Measurements from ENCODE around the gene TMEM245.

TMEM245 gene

GRCh38 chr9:109050444-109050843 is 69.3 kb downstream of the TMEM245 start:
- H3K4me3 ChIP-seq (ENCODE audit: low read length in 2 of 2): no peak overlapping the region
- H2BK15ac ChIP-seq (ENCODE audit: low read length): no peak overlapping the region
- H3K23ac ChIP-seq (ENCODE audit: low read depth, low read length, poor library complexity): no peak overlapping the region
- H3K14ac ChIP-seq (ENCODE audit: low read length): no peak overlapping the region
- no peak overlapping the region for H3K18ac ChIP-seq (ENCODE audit: low read length)
- H3K4me2 ChIP-seq (ENCODE audit: insufficient read depth, low read length, poor library complexity, severe bottlenecking): no peak overlapping the region
- H3K9ac ChIP-seq (ENCODE audit: low read depth, low read length, poor library complexity): no peak overlapping the region
- H3K9me3 ChIP-seq (replicated peaks in 1 of 2; ENCODE audit: control insufficient read depth in 2 of 2, insufficient read depth in 1 of 2, low read depth in 1 of 2, low read length in 2 of 2): no peaks in the 10 kb centered on the region
- DNase-seq (ENCODE audit: low spot score): no peak
- H3K4ac ChIP-seq (ENCODE audit: low read length): no peak overlapping the region
- no peak overlapping the region for H3K27ac ChIP-seq (replicated peaks; ENCODE audit: low read length)
- H2AK5ac ChIP-seq (ENCODE audit: low read depth, low read length): no peak overlapping the region
- H4K8ac ChIP-seq (ENCODE audit: low read depth, low read length): no peak overlapping the region
- no peak overlapping the region for H2BK120ac ChIP-seq (ENCODE audit: low read depth, low read length)
- no peak overlapping the region for H2BK12ac ChIP-seq (ENCODE audit: low read length)
- no peak overlapping the region for H4K91ac ChIP-seq (ENCODE audit: low read depth, low read length, poor library complexity)
- H2BK5ac ChIP-seq (ENCODE audit: low read length): no peak overlapping the region
- no peaks in the 10 kb centered on the region for H3K27me3 ChIP-seq (ENCODE audit: control insufficient read depth in 3 of 3, insufficient read depth in 3 of 3, low read depth in 1 of 3, low read length in 3 of 3)
- no peaks in the 10 kb centered on the region for H3K4me1 ChIP-seq (ENCODE audit: control insufficient read depth in 2 of 2, insufficient read depth in 1 of 2, low read depth in 1 of 2, low read length in 2 of 2)
- H3K79me1 ChIP-seq (ENCODE audit: low read depth, low read length): no peaks in the 10 kb centered on the region
- H3K36me3 ChIP-seq (replicated peaks in 1 of 2; ENCODE audit: control insufficient read depth in 2 of 2, insufficient read depth in 2 of 2, low read length in 2 of 2): peaks cover 36 to 100% of the 10 kb centered on the region in 2 donors
- no CpG with 5 or more reads among the region's 7 CpGs for WGBS, 2 donors (ENCODE audit: extremely low coverage in 2 of 2, insufficient read length in 2 of 2, insufficient replicate concordance in 1 of 2)
- H2AFZ ChIP-seq (ENCODE audit: low read length): no peak overlapping the region

GRCh38 chr9:109048822-109049221 is 70.9 kb downstream of the TMEM245 start:
- Histone ChIP-seq H3K4ac (ENCODE audit: low read length) (no peak overlapping the region), H3K9ac (ENCODE audit: low read depth, low read length, poor library complexity) (no peak overlapping the region), H3K27me3 (ENCODE audit: control insufficient read depth in 3 of 3, insufficient read depth in 3 of 3, low read depth in 1 of 3, low read length in 3 of 3) (no peaks in the 10 kb centered on the region), H3K36me3 (replicated peaks in 1 of 2; ENCODE audit: control insufficient read depth in 2 of 2, insufficient read depth in 2 of 2, low read length in 2 of 2) (peaks cover 37 to 100% of the 10 kb centered on the region in 2 donors), H4K91ac (ENCODE audit: low read depth, low read length, poor library complexity) (no peak overlapping the region), H3K18ac (ENCODE audit: low read length) (no peak overlapping the region), H3K14ac (ENCODE audit: low read length) (no peak overlapping the region), H2BK120ac (ENCODE audit: low read depth, low read length) (no peak overlapping the region), H4K8ac (ENCODE audit: low read depth, low read length) (no peak overlapping the region), H3K4me1 (ENCODE audit: control insufficient read depth in 2 of 2, insufficient read depth in 1 of 2, low read depth in 1 of 2, low read length in 2 of 2) (no peaks in the 10 kb centered on the region), H3K4me3 (ENCODE audit: low read length in 2 of 2) (no peak overlapping the region), H3K79me1 (ENCODE audit: low read depth, low read length) (no peaks in the 10 kb centered on the region), H2BK5ac (ENCODE audit: low read length) (no peak overlapping the region), H3K9me3 (replicated peaks in 1 of 2; ENCODE audit: control insufficient read depth in 2 of 2, insufficient read depth in 1 of 2, low read depth in 1 of 2, low read length in 2 of 2) (no peaks in the 10 kb centered on the region), H3K23ac (ENCODE audit: low read depth, low read length, poor library complexity) (no peak overlapping the region), H3K27ac (replicated peaks; ENCODE audit: low read length) (no peak overlapping the region), H2AK5ac (ENCODE audit: low read depth, low read length) (no peak overlapping the region), H2AFZ (ENCODE audit: low read length) (no peak overlapping the region), H2BK12ac (ENCODE audit: low read length) (no peak overlapping the region), H2BK15ac (ENCODE audit: low read length) (no peak overlapping the region), H3K4me2 (ENCODE audit: insufficient read depth, low read length, poor library complexity, severe bottlenecking) (no peak overlapping the region)
- no peak for DNase-seq (ENCODE audit: low spot score)
- no CpG with 5 or more reads among the region's 3 CpGs for WGBS, 2 donors (ENCODE audit: extremely low coverage in 2 of 2, insufficient read length in 2 of 2, insufficient replicate concordance in 1 of 2)

GRCh38 chr9:109047259-109047658 is 72.5 kb downstream of the TMEM245 start:
- Histone ChIP-seq H3K27me3 (ENCODE audit: control insufficient read depth in 3 of 3, insufficient read depth in 3 of 3, low read depth in 1 of 3, low read length in 3 of 3) (no peaks in the 10 kb centered on the region), H3K18ac (ENCODE audit: low read length) (no peak overlapping the region), H3K27ac (replicated peaks; ENCODE audit: low read length) (no peak overlapping the region), H3K4me3 (ENCODE audit: low read length in 2 of 2) (no peak overlapping the region), H3K4me2 (ENCODE audit: insufficient read depth, low read length, poor library complexity, severe bottlenecking) (no peak overlapping the region), H2BK12ac (ENCODE audit: low read length) (no peak overlapping the region), H3K79me1 (ENCODE audit: low read depth, low read length) (no peaks in the 10 kb centered on the region), H3K23ac (ENCODE audit: low read depth, low read length, poor library complexity) (no peak overlapping the region), H4K91ac (ENCODE audit: low read depth, low read length, poor library complexity) (no peak overlapping the region), H3K9me3 (replicated peaks in 1 of 2; ENCODE audit: control insufficient read depth in 2 of 2, insufficient read depth in 1 of 2, low read depth in 1 of 2, low read length in 2 of 2) (peaks cover 3 to 10% of the 10 kb centered on the region in 2 donors), H2AFZ (ENCODE audit: low read length) (no peak overlapping the region), H3K36me3 (replicated peaks in 1 of 2; ENCODE audit: control insufficient read depth in 2 of 2, insufficient read depth in 2 of 2, low read length in 2 of 2) (peaks cover 37 to 100% of the 10 kb centered on the region in 2 donors), H2AK5ac (ENCODE audit: low read depth, low read length) (no peak overlapping the region), H2BK5ac (ENCODE audit: low read length) (no peak overlapping the region), H3K14ac (ENCODE audit: low read length) (no peak overlapping the region), H3K4me1 (ENCODE audit: control insufficient read depth in 2 of 2, insufficient read depth in 1 of 2, low read depth in 1 of 2, low read length in 2 of 2) (no peaks in the 10 kb centered on the region), H2BK15ac (ENCODE audit: low read length) (no peak overlapping the region), H3K9ac (ENCODE audit: low read depth, low read length, poor library complexity) (no peak overlapping the region), H2BK120ac (ENCODE audit: low read depth, low read length) (no peak overlapping the region), H3K4ac (ENCODE audit: low read length) (no peak overlapping the region), H4K8ac (ENCODE audit: low read depth, low read length) (no peak overlapping the region)
- no CpG with 5 or more reads among the region's 2 CpGs for WGBS, 2 donors (ENCODE audit: extremely low coverage in 2 of 2, insufficient read length in 2 of 2, insufficient replicate concordance in 1 of 2)
- DNase-seq (ENCODE audit: low spot score): no peak

GRCh38 chr9:109046346-109046745 is 73.4 kb downstream of the TMEM245 start:
- Histone ChIP-seq H3K14ac (ENCODE audit: low read length) (no peak overlapping the region), H3K27me3 (ENCODE audit: control insufficient read depth in 3 of 3, insufficient read depth in 3 of 3, low read depth in 1 of 3, low read length in 3 of 3) (no peaks in the 10 kb centered on the region), H3K18ac (ENCODE audit: low read length) (no peak overlapping the region), H3K9ac (ENCODE audit: low read depth, low read length, poor library complexity) (no peak overlapping the region), H3K36me3 (replicated peaks in 1 of 2; ENCODE audit: control insufficient read depth in 2 of 2, insufficient read depth in 2 of 2, low read length in 2 of 2) (peaks cover 35 to 98% of the 10 kb centered on the region in 2 donors), H4K91ac (ENCODE audit: low read depth, low read length, poor library complexity) (no peak overlapping the region), H3K23ac (ENCODE audit: low read depth, low read length, poor library complexity) (no peak overlapping the region), H2AK5ac (ENCODE audit: low read depth, low read length) (no peak overlapping the region), H2BK120ac (ENCODE audit: low read depth, low read length) (no peak overlapping the region), H3K27ac (replicated peaks; ENCODE audit: low read length) (no peak overlapping the region), H3K4me2 (ENCODE audit: insufficient read depth, low read length, poor library complexity, severe bottlenecking) (no peak overlapping the region), H3K4me1 (ENCODE audit: control insufficient read depth in 2 of 2, insufficient read depth in 1 of 2, low read depth in 1 of 2, low read length in 2 of 2) (no peaks in the 10 kb centered on the region), H2AFZ (ENCODE audit: low read length) (no peak overlapping the region), H3K79me1 (ENCODE audit: low read depth, low read length) (no peaks in the 10 kb centered on the region), H4K8ac (ENCODE audit: low read depth, low read length) (no peak overlapping the region), H3K4me3 (ENCODE audit: low read length in 2 of 2) (no peak overlapping the region), H3K9me3 (replicated peaks in 1 of 2; ENCODE audit: control insufficient read depth in 2 of 2, insufficient read depth in 1 of 2, low read depth in 1 of 2, low read length in 2 of 2) (peaks cover 3 to 13% of the 10 kb centered on the region in 2 donors), H3K4ac (ENCODE audit: low read length) (no peak overlapping the region), H2BK15ac (ENCODE audit: low read length) (no peak overlapping the region), H2BK5ac (ENCODE audit: low read length) (no peak overlapping the region), H2BK12ac (ENCODE audit: low read length) (no peak overlapping the region)
- no CpG with 5 or more reads among the region's 1 CpG for WGBS, 2 donors (ENCODE audit: extremely low coverage in 2 of 2, insufficient read length in 2 of 2, insufficient replicate concordance in 1 of 2)
- DNase-seq (ENCODE audit: low spot score): no peak

Measured in neuronal stem cell (in vitro differentiated cells).